H1 (cell line): ENCODE data around the gene EIF2S1. TPM values are rescaled to one million over a fixed set of nuclear protein-coding genes. Genes with fewer than 3 reads are reported as not detected.

Source experiments
- CBX5 ChIP-seq: fragments of 300-800, 300-1000 bp; sonication (generic); IDR thresholded peaks from 2 replicates; pipeline ENCODE4 v1.7.1; 2016; ENCODE audit warnings: antibody characterized with exemption, low read length, low read depth
- CREB1 ChIP-seq: IDR thresholded peaks from 2 replicates; pipeline ENCODE4 v1.6.1; 2012; ENCODE audit warnings: inconsistent platforms
- PHF8 ChIP-seq: fragments of 200-600 bp; sonication (generic); conservative IDR thresholded peaks from 2 replicates; pipeline ENCODE4 v1.7.1; 2012; ENCODE audit warnings: low read depth, mild to moderate bottlenecking, inconsistent platforms, low read length, moderate library complexity
- POLR2A ChIP-seq, 2 experiments: IDR thresholded peaks; 1 replicate in 1 of 2; 2 replicates in 1 of 2; pipeline ENCODE4 v1.6.1; 2011; ENCODE audit warnings: low read depth in 2 of 2, low read length in 2 of 2, mild to moderate bottlenecking in 2 of 2; ENCODE audit errors: control extremely low read depth in 1 of 2
- RAD21 ChIP-seq, 2 experiments: IDR thresholded peaks in 1 of 2; conservative IDR thresholded peaks in 1 of 2; 2 replicates each; pipeline ENCODE4 v1.6.1; 2011; ENCODE audit warnings: low read depth in 2 of 2, low read length in 2 of 2, improper control_type of control experiment in 1 of 2, inconsistent platforms in 1 of 2, mild to moderate bottlenecking in 1 of 2, moderate library complexity in 1 of 2
- RFX5 ChIP-seq: IDR thresholded peaks from 2 replicates; pipeline ENCODE4 v1.6.1; 2011; ENCODE audit warnings: low read depth, low read length, improper control_type of control experiment, borderline replicate concordance
- RNF2 ChIP-seq: fragments of 200-900, 300-1000 bp; sonication (generic); IDR thresholded peaks from 2 replicates; pipeline ENCODE4 v1.7.1; 2016; ENCODE audit warnings: borderline replicate concordance, low read depth, mild to moderate bottlenecking, antibody characterized with exemption, low read length; ENCODE audit not compliant: poor library complexity, severe bottlenecking; ENCODE audit errors: missing control alignments
- TBP ChIP-seq: IDR thresholded peaks from 2 replicates; pipeline ENCODE4 v1.6.1; 2011; ENCODE audit warnings: low read depth, low read length, improper control_type of control experiment
- polyA plus RNA-seq, 7 experiments: library from polyadenylated mRNA; depleted of rRNA in 3 of 7; stranded (reverse) in 5 of 7; unstranded in 2 of 7; fragments of >200 nt in 5 of 7; fragments of 200-250 nt in 2 of 7; gene quantifications; 1 replicate in 5 of 7; 2 replicates in 1 of 7; 4 replicates in 1 of 7; pipeline versions ENCODE4 v1.2.1 to v1.2.3, GENCODE V29; 2011 to 2013; ENCODE audit warnings: missing spikeins in 2 of 7, mixed read lengths in 2 of 7
- total RNA-seq: library from RNA; stranded (reverse); fragmentation: NEBNext Ultra II Directional; extraction: Animal tissue kit (Norgen Biotek cat#: 25700); gene quantifications from 2 replicates; pipeline ENCODE4 v1.2.1, GENCODE V29; 2021
- TF ChIP-seq, protein P1 (sequence below): fragments of 300-600 bp; sonication (generic); IDR thresholded peaks from 2 replicates; pipeline ENCODE4 v1.7.1; 2012; ENCODE audit warnings: low read length, moderate library complexity, mild to moderate bottlenecking, inconsistent platforms; ENCODE audit not compliant: insufficient replicate concordance

EIF2S1 gene
- total and polyA plus RNA-seq, 2 of the 8 experiments (the other 6 are each of a cell fraction or from before 2014, with no cell fraction given), result 35.1 to 146 TPM

DNA sequence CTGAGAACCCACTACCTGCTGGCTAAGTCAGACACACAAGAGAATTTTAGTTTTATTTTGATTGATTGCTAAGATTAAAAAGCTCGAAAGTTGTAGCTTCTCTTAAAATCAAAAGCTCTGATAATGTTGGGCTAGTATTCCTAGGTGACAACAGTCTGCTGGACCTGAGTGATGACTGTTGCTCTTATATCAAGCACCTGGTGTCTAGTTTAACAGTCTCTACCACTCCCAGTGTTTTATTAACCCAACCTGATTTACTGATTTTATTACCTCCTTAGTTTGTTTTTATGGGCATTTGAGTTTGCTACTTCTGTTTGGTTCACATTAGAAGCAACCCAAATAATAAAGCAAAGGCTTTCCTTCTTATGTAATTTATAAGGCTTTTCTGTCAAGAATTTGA is 42.3 kb upstream of the EIF2S1 start (continued):
- TF ChIP-seq, protein P1, sequence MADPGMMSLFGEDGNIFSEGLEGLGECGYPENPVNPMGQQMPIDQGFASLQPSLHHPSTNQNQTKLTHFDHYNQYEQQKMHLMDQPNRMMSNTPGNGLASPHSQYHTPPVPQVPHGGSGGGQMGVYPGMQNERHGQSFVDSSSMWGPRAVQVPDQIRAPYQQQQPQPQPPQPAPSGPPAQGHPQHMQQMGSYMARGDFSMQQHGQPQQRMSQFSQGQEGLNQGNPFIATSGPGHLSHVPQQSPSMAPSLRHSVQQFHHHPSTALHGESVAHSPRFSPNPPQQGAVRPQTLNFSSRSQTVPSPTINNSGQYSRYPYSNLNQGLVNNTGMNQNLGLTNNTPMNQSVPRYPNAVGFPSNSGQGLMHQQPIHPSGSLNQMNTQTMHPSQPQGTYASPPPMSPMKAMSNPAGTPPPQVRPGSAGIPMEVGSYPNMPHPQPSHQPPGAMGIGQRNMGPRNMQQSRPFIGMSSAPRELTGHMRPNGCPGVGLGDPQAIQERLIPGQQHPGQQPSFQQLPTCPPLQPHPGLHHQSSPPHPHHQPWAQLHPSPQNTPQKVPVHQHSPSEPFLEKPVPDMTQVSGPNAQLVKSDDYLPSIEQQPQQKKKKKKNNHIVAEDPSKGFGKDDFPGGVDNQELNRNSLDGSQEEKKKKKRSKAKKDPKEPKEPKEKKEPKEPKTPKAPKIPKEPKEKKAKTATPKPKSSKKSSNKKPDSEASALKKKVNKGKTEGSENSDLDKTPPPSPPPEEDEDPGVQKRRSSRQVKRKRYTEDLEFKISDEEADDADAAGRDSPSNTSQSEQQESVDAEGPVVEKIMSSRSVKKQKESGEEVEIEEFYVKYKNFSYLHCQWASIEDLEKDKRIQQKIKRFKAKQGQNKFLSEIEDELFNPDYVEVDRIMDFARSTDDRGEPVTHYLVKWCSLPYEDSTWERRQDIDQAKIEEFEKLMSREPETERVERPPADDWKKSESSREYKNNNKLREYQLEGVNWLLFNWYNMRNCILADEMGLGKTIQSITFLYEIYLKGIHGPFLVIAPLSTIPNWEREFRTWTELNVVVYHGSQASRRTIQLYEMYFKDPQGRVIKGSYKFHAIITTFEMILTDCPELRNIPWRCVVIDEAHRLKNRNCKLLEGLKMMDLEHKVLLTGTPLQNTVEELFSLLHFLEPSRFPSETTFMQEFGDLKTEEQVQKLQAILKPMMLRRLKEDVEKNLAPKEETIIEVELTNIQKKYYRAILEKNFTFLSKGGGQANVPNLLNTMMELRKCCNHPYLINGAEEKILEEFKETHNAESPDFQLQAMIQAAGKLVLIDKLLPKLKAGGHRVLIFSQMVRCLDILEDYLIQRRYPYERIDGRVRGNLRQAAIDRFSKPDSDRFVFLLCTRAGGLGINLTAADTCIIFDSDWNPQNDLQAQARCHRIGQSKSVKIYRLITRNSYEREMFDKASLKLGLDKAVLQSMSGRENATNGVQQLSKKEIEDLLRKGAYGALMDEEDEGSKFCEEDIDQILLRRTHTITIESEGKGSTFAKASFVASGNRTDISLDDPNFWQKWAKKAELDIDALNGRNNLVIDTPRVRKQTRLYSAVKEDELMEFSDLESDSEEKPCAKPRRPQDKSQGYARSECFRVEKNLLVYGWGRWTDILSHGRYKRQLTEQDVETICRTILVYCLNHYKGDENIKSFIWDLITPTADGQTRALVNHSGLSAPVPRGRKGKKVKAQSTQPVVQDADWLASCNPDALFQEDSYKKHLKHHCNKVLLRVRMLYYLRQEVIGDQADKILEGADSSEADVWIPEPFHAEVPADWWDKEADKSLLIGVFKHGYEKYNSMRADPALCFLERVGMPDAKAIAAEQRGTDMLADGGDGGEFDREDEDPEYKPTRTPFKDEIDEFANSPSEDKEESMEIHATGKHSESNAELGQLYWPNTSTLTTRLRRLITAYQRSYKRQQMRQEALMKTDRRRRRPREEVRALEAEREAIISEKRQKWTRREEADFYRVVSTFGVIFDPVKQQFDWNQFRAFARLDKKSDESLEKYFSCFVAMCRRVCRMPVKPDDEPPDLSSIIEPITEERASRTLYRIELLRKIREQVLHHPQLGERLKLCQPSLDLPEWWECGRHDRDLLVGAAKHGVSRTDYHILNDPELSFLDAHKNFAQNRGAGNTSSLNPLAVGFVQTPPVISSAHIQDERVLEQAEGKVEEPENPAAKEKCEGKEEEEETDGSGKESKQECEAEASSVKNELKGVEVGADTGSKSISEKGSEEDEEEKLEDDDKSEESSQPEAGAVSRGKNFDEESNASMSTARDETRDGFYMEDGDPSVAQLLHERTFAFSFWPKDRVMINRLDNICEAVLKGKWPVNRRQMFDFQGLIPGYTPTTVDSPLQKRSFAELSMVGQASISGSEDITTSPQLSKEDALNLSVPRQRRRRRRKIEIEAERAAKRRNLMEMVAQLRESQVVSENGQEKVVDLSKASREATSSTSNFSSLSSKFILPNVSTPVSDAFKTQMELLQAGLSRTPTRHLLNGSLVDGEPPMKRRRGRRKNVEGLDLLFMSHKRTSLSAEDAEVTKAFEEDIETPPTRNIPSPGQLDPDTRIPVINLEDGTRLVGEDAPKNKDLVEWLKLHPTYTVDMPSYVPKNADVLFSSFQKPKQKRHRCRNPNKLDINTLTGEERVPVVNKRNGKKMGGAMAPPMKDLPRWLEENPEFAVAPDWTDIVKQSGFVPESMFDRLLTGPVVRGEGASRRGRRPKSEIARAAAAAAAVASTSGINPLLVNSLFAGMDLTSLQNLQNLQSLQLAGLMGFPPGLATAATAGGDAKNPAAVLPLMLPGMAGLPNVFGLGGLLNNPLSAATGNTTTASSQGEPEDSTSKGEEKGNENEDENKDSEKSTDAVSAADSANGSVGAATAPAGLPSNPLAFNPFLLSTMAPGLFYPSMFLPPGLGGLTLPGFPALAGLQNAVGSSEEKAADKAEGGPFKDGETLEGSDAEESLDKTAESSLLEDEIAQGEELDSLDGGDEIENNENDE, result no peak
- TF ChIP-seq RFX5, result no peak
- no peak for TF ChIP-seq CREB1
- TF ChIP-seq PHF8, result no peak
- TF ChIP-seq TBP, result no peak
- no peak for TF ChIP-seq POLR2A (IDR thresholded peaks at IDR 0.05; ENCODE audit: control extremely low read depth in 1 of 2, low read depth in 2 of 2, low read length in 2 of 2)
- TF ChIP-seq RNF2, result no peak
- TF ChIP-seq RAD21 (IDR thresholded peaks at IDR 0.05 in 1 of 2, conservative IDR thresholded peaks at IDR 0.05 in 1 of 2; ENCODE audit: low read depth in 2 of 2, low read length in 2 of 2), result no peak
- no peak for TF ChIP-seq CBX5
- TF ChIP-seq, all 59 proteins: peak for 0
